ENCODE results near the gene PCNX1.

GRCh38 chr14:70884595-70885342 lies 22.5 kb upstream of the PCNX1 start:
- TF ChIP-seq CTCF (tag by site-specific recombination; IDR thresholded peaks at IDR 0.05) = no peak
- no peak for TF ChIP-seq ZNF561 (tag by site-specific recombination; IDR thresholded peaks at IDR 0.05; ENCODE audit: borderline replicate concordance)
- TF ChIP-seq EGR2 (tag by site-specific recombination; IDR thresholded peaks at IDR 0.05; ENCODE audit: low read depth) = no peak
- no peak for TF ChIP-seq ZNF501 (tag by site-specific recombination; IDR thresholded peaks at IDR 0.05)
- no peak for TF ChIP-seq PBX3 (CRISPR knock-in tag; IDR thresholded peaks at IDR 0.05)
- TF ChIP-seq ZNF274 (IDR thresholded peaks at IDR 0.05; ENCODE audit: low read length) = no peak
- TF ChIP-seq ZNF274 (tag by site-specific recombination; IDR thresholded peaks at IDR 0.05; ENCODE audit: borderline replicate concordance) = no peak
- no peak for TF ChIP-seq KLF17 (tag by site-specific recombination; IDR thresholded peaks at IDR 0.05)

Data from HEK293 (cell line).